GM12878 (cell line): ENCODE data around the gene GATA2. TPM values are rescaled to one million over a fixed set of nuclear protein-coding genes. Genes with fewer than 3 reads are reported as not detected.

Source experiments
- ATAC-seq: fragments of 200-7000 bp; cut with Tn5 transposase; 3 replicates; pipeline ENCODE4 v1.9.1; 2020; ENCODE audit warnings: mild to moderate bottlenecking, moderate library complexity
- BruUV-seq: library from RNA; stranded (reverse); fragments of 400-500 nt; replicated peaks from 2 replicates; lab custom pipeline; 2021; lab: Mats Ljungman, UMichigan
- CTCF ChIA-PET: fragments of 300-600 bp; sonication (Branson Sonifier 250); formaldehyde crosslinking; extraction: SDS; loops from one replicate; lab custom pipeline; 2021; ENCODE audit warnings: inconsistent platforms; lab: Yijun Ruan, JAX
- POLR2A ChIA-PET: fragments of 350-600 bp; formaldehyde crosslinking; extraction: SDS; loops from one replicate; lab custom pipeline; 2021; ENCODE audit warnings: inconsistent platforms; lab: Charles Lee
- RAD21 ChIA-PET: fragments of 300-600 bp; sonication (Branson Sonifier 250); formaldehyde crosslinking; loops from one replicate; lab custom pipeline; 2023; ENCODE audit warnings: antibody characterized with exemption; ENCODE audit not compliant: unreplicated experiment; lab: Charles Lee
- SMC1A ChIA-PET: fragments of 300-600 bp; sonication (Branson Sonifier 250); formaldehyde crosslinking; loops from one replicate; lab custom pipeline; 2023; ENCODE audit not compliant: unreplicated experiment, uncharacterized antibody; lab: Charles Lee
- DNase-seq: peaks from one replicate; pipeline ENCODE4 v3.0.0-alpha.2; 2011; ENCODE audit warnings: low read depth, low spot score
- FAIRE-seq: peaks from 3 replicates; lab custom pipeline; 2011; peaks lifted over from hg19 to GRCh38; lab: Jason Lieb, UNC
- H2AFZ ChIP-seq: 2 replicates; pipeline ENCODE4 v1.6.0; 2011; ENCODE audit warnings: low read depth, low read length, control low read depth; ENCODE audit not compliant: control insufficient read depth
- H3K27ac ChIP-seq: 2 replicates; pipeline ENCODE4 v1.5.1; 2011; ENCODE audit warnings: control low read depth; ENCODE audit not compliant: control insufficient read depth, insufficient read depth
- H3K27me3 ChIP-seq, 2 experiments: replicated peaks in 1 of 2; 2 replicates each; pipeline versions ENCODE4 v1.6.0 to v1.6.1; 2011; ENCODE audit warnings: low read length in 1 of 2; ENCODE audit not compliant: control insufficient read depth in 2 of 2, insufficient read depth in 2 of 2
- H3K36me3 ChIP-seq, 2 experiments: 2 replicates each; pipeline ENCODE4 v1.5.1; 2011; ENCODE audit warnings: low read length in 1 of 2; ENCODE audit not compliant: control insufficient read depth in 2 of 2, insufficient read depth in 2 of 2
- H3K4me1 ChIP-seq: 2 replicates; pipeline ENCODE4 v1.6.1; 2011; ENCODE audit warnings: mild to moderate bottlenecking, low read length, moderate library complexity, mixed read lengths; ENCODE audit not compliant: control insufficient read depth, insufficient read depth
- H3K4me2 ChIP-seq: 2 replicates; pipeline ENCODE4 v1.6.0; 2011; ENCODE audit warnings: control low read depth; ENCODE audit not compliant: control insufficient read depth, insufficient read depth
- H3K4me3 ChIP-seq: fragments of 200-600 bp; sonication (generic); 2 replicates; pipeline ENCODE4 v1.5.1; 2016
- H3K79me2 ChIP-seq: 2 replicates; pipeline ENCODE4 v1.6.0; 2011; ENCODE audit warnings: low read length; ENCODE audit not compliant: control insufficient read depth, insufficient read depth
- H3K9ac ChIP-seq: 2 replicates; pipeline ENCODE4 v1.8.0; 2011; ENCODE audit warnings: low read length, control low read depth, mixed read lengths; ENCODE audit not compliant: control insufficient read depth, insufficient read depth
- H3K9me3 ChIP-seq: replicated peaks from 3 replicates; pipeline ENCODE4 v1.5.1; 2011; ENCODE audit warnings: mild to moderate bottlenecking, low read length; ENCODE audit not compliant: control insufficient read depth, insufficient read depth
- H4K20me1 ChIP-seq: 2 replicates; pipeline ENCODE4 v1.6.0; 2011; ENCODE audit not compliant: control insufficient read depth, insufficient read depth
- KLF5 ChIP-seq: fragments of 450-650 bp; IDR thresholded peaks from 2 replicates; pipeline ENCODE4 v1.6.1; 2014; ENCODE audit warnings: mild to moderate bottlenecking; ENCODE audit not compliant: partially characterized antibody
- NFYB ChIP-seq: IDR thresholded peaks from 2 replicates; pipeline ENCODE4 v1.6.1; 2011; ENCODE audit warnings: low read depth, mild to moderate bottlenecking, low read length, improper control_type of control experiment, moderate library complexity; ENCODE audit not compliant: insufficient read depth
- RCOR1 ChIP-seq: conservative IDR thresholded peaks from 2 replicates; pipeline ENCODE4 v1.6.1; 2012; ENCODE audit warnings: low read depth, low read length, improper control_type of control experiment
- YY1 ChIP-seq: IDR thresholded peaks from 2 replicates; pipeline ENCODE4 v1.6.1; 2011; ENCODE audit warnings: low read depth, mild to moderate bottlenecking, low read length
- WGBS: methylation state at CpG from one replicate; pipeline ENCODE4 v1.1.6; 2016; ENCODE audit warnings: low lambda C conversion rate; ENCODE audit not compliant: insufficient replicate concordance, insufficient coverage; ENCODE audit errors: missing lambda C conversion rate; 5-methylcytosine and 5-hydroxymethylcytosine counted together
- in situ Hi-C: fragments of 300-500 bp; cut with MboI; formaldehyde crosslinking; loops from 9 replicates; pipeline ENCODE4 v1.14.3; 2018; ENCODE audit warnings: mixed read lengths
- intact Hi-C: fragments of 100-400 bp; cut with micrococcal nuclease; formaldehyde crosslinking; loops from one replicate; pipeline ENCODE4 v1.14.2; 2022; ENCODE audit not compliant: unreplicated experiment
- polyA plus RNA-seq, 11 experiments: library from polyadenylated mRNA; depleted of rRNA in 4 of 11; unstranded in 6 of 11; stranded (reverse) in 5 of 11; fragments of >200 nt; fragmentation: Nextera tagmentation in 4 of 11; fragmentation: Illumina TruSeq in 1 of 11; extraction: Ambion mirVana in 4 of 11; extraction: Trizol in 1 of 11; gene quantifications; 1 replicate in 1 of 11; 2 replicates in 10 of 11; pipeline versions ENCODE4 v1.2.1 to v1.2.3, GENCODE V29; 2011 to 2016; ENCODE audit warnings: inconsistent platforms in 2 of 11, missing spikeins in 2 of 11, low read depth in 1 of 11
- total RNA-seq, 4 experiments: library from RNA; depleted of rRNA in 3 of 4; stranded (reverse); fragments of >200 nt in 3 of 4; fragmentation: Illumina TruSeq in 1 of 4; extraction: Trizol in 1 of 4; gene quantifications; 2 replicates each; pipeline versions ENCODE4 v1.2.1 to v1.2.3, GENCODE V29; 2013 to 2021
- TF ChIP-seq, protein P1 (sequence below), 3 experiments: IDR thresholded peaks in 2 of 3; conservative IDR thresholded peaks in 1 of 3; 2 replicates each; pipeline ENCODE4 v1.5.1; 2011; ENCODE audit warnings: low read depth in 3 of 3, low read length in 3 of 3, mild to moderate bottlenecking in 3 of 3, control low read depth in 2 of 3, moderate library complexity in 2 of 3, inconsistent platforms in 1 of 3, mixed read lengths in 1 of 3; ENCODE audit not compliant: control insufficient read depth in 2 of 3, insufficient read depth in 1 of 3; ENCODE audit errors: extremely low read depth in 1 of 3

Gene GATA2
- total and polyA plus RNA-seq, 10 of the 15 experiments (the other 5 are each of a cell fraction or from before 2014, with no cell fraction given): 0.56 TPM; not detected in 9

GRCh38 chr3:128523591-128523990, 30.6 kb upstream of the GATA2 start:
- Histone ChIP-seq H3K27ac (no peak overlapping the region), H3K4me2 (no peak overlapping the region), H3K9me3 (no peaks in the 10 kb centered on the region), H3K79me2 (no peaks in the 10 kb centered on the region), H3K27me3 (peaks cover 0 to 3% of the 10 kb centered on the region in 2 experiments; a peak in 2 of 4 replicates), H3K9ac (no peak overlapping the region), H4K20me1 (no peaks in the 10 kb centered on the region), H2AFZ (no peak overlapping the region), H3K4me1 (no peaks in the 10 kb centered on the region), H3K4me3 (no peak overlapping the region), H3K36me3 (no peaks in the 10 kb centered on the region)
- 53% methylated on average over 16 of the region's 16 CpGs for WGBS
- TF ChIP-seq, protein P1, sequence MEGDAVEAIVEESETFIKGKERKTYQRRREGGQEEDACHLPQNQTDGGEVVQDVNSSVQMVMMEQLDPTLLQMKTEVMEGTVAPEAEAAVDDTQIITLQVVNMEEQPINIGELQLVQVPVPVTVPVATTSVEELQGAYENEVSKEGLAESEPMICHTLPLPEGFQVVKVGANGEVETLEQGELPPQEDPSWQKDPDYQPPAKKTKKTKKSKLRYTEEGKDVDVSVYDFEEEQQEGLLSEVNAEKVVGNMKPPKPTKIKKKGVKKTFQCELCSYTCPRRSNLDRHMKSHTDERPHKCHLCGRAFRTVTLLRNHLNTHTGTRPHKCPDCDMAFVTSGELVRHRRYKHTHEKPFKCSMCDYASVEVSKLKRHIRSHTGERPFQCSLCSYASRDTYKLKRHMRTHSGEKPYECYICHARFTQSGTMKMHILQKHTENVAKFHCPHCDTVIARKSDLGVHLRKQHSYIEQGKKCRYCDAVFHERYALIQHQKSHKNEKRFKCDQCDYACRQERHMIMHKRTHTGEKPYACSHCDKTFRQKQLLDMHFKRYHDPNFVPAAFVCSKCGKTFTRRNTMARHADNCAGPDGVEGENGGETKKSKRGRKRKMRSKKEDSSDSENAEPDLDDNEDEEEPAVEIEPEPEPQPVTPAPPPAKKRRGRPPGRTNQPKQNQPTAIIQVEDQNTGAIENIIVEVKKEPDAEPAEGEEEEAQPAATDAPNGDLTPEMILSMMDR (IDR thresholded peaks at IDR 0.05 in 2 of 3, conservative IDR thresholded peaks at IDR 0.05 in 1 of 3; ENCODE audit: control insufficient read depth in 2 of 3, extremely low read depth in 1 of 3, insufficient read depth in 1 of 3, low read depth in 3 of 3, low read length in 3 of 3): no peak
- no peak for TF ChIP-seq KLF5
- no peak for TF ChIP-seq RCOR1
- ChIA-PET CTCF (no interaction called here), POLR2A (interaction anchor here (0.5 kb wide), 1 partner anchor 567 kb away, joined by 3 read pairs; no protein-coding TSS in a partner anchor), RAD21 (no interaction called here), SMC1A (no interaction called here)
- in situ Hi-C loops (no loop called here), intact Hi-C loops (no loop called here)
- no TSS peak for BruUV-seq
- ATAC-seq (no peak), FAIRE-seq (no peak), DNase-seq (no peak)

GRCh38 chr3:128521715-128522114, 28.7 kb upstream of the GATA2 start:
- no TSS peak for BruUV-seq
- SMC1A ChIA-PET: no interaction called here
- Histone ChIP-seq H4K20me1 (no peaks in the 10 kb centered on the region), H3K4me2 (no peak overlapping the region), H3K9ac (no peak overlapping the region), H3K79me2 (no peaks in the 10 kb centered on the region), H3K4me3 (no peak overlapping the region), H3K4me1 (no peaks in the 10 kb centered on the region), H2AFZ (no peak overlapping the region), H3K9me3 (no peaks in the 10 kb centered on the region), H3K36me3 (no peaks in the 10 kb centered on the region), H3K27ac (no peak overlapping the region), H3K27me3 (peaks cover 0 to 3% of the 10 kb centered on the region in 2 experiments; a peak in 2 of 4 replicates)
- TF ChIP-seq YY1 (no peak), NFYB (0 out of 2 replicates have a peak, but pooled peaks have one; percentile 9)
- ATAC-seq (no peak), FAIRE-seq (no peak), DNase-seq (no peak)
- intact Hi-C loops: no loop called here
- POLR2A ChIA-PET: no interaction called here
- in situ Hi-C loops: no loop called here
- CTCF ChIA-PET: no interaction called here
- RAD21 ChIA-PET: no interaction called here
- 0% methylated on average over 1 of the region's 1 CpG for WGBS
